H9 (cell line): ENCODE data around the gene LRRC3. TPM values are rescaled to one million over a fixed set of nuclear protein-coding genes. Genes with fewer than 3 reads are reported as not detected.

Experiments used
- DNase-seq: peaks from one replicate; pipeline ENCODE4 v3.0.0-alpha.2; 2017
- H2AFZ ChIP-seq: one replicate; pipeline ENCODE4 v1.6.1; 2013; ENCODE audit warnings: mild to moderate bottlenecking, low read length, control low read depth, moderate library complexity
- H2AK5ac ChIP-seq: 2 replicates; pipeline ENCODE4 v1.6.1; 2013; ENCODE audit warnings: low read length, control low read depth, mixed read lengths; ENCODE audit not compliant: insufficient read length
- H2BK120ac ChIP-seq: one replicate; pipeline ENCODE4 v1.6.1; 2013; ENCODE audit warnings: low read depth, mild to moderate bottlenecking, low read length, control low read depth, inconsistent platforms; ENCODE audit not compliant: poor library complexity, severe bottlenecking
- H2BK12ac ChIP-seq: 2 replicates; pipeline ENCODE4 v1.6.1; 2013; ENCODE audit warnings: low read length, control low read depth, mixed read lengths, low read depth; ENCODE audit not compliant: insufficient read length
- H2BK15ac ChIP-seq: 2 replicates; pipeline ENCODE4 v1.6.1; 2013; ENCODE audit warnings: low read depth, low read length, control low read depth
- H2BK20ac ChIP-seq: one replicate; pipeline ENCODE4 v1.6.1; 2013; ENCODE audit warnings: low read depth, mild to moderate bottlenecking, low read length, control low read depth, inconsistent platforms; ENCODE audit not compliant: poor library complexity, severe bottlenecking
- H2BK5ac ChIP-seq: 2 replicates; pipeline ENCODE4 v1.6.1; 2013; ENCODE audit warnings: low read length, control low read depth, mixed read lengths; ENCODE audit not compliant: insufficient read length
- H3K14ac ChIP-seq: 2 replicates; pipeline ENCODE4 v1.6.1; 2013; ENCODE audit warnings: low read length, control low read depth; ENCODE audit not compliant: insufficient read depth
- H3K18ac ChIP-seq: 2 replicates; pipeline ENCODE4 v1.6.1; 2013; ENCODE audit warnings: low read depth, mild to moderate bottlenecking, mixed read lengths, low read length, control low read depth; ENCODE audit not compliant: insufficient read length
- H3K23ac ChIP-seq: 2 replicates; pipeline ENCODE4 v1.6.1; 2013; ENCODE audit warnings: low read length, control low read depth, mixed read lengths, low read depth; ENCODE audit not compliant: insufficient read length
- H3K23me2 ChIP-seq: 2 replicates; pipeline ENCODE4 v1.6.1; 2013; ENCODE audit warnings: low read depth, mild to moderate bottlenecking, mixed read lengths, low read length, control low read depth; ENCODE audit not compliant: insufficient read length, poor library complexity, severe bottlenecking
- H3K27ac ChIP-seq: 2 replicates; pipeline ENCODE4 v1.5.1; 2013; ENCODE audit warnings: low read length, control low read depth, mixed read lengths, low read depth; ENCODE audit not compliant: insufficient read length
- H3K27me3 ChIP-seq: 2 replicates; pipeline ENCODE4 v1.6.1; 2013; ENCODE audit warnings: low read length, control low read depth, inconsistent platforms; ENCODE audit not compliant: insufficient read depth
- H3K4ac ChIP-seq: 2 replicates; pipeline ENCODE4 v1.6.1; 2013; ENCODE audit warnings: low read depth, mild to moderate bottlenecking, control low read depth, inconsistent platforms, low read length, moderate library complexity
- H3K4me1 ChIP-seq: 2 replicates; pipeline ENCODE4 v1.6.1; 2013; ENCODE audit warnings: low read length, control low read depth, inconsistent platforms; ENCODE audit not compliant: insufficient read depth
- H3K4me2 ChIP-seq: 2 replicates; pipeline ENCODE4 v1.6.1; 2013; ENCODE audit warnings: low read length, control low read depth, mixed read lengths; ENCODE audit not compliant: insufficient read length, insufficient read depth
- H3K56ac ChIP-seq: 2 replicates; pipeline ENCODE4 v1.6.1; 2013; ENCODE audit warnings: low read depth, mild to moderate bottlenecking, mixed read lengths, low read length, control low read depth; ENCODE audit not compliant: insufficient read length
- H3K79me1 ChIP-seq: 2 replicates; pipeline ENCODE4 v1.6.1; 2013; ENCODE audit warnings: low read depth, mild to moderate bottlenecking, moderate library complexity, low read length, control low read depth, inconsistent platforms; ENCODE audit not compliant: insufficient read depth, poor library complexity, severe bottlenecking
- H3K79me2 ChIP-seq: 2 replicates; pipeline ENCODE4 v1.6.1; 2013; ENCODE audit warnings: low read length, control low read depth, inconsistent platforms; ENCODE audit not compliant: insufficient read depth
- H3K9ac ChIP-seq: 2 replicates; pipeline ENCODE4 v1.6.1; 2013; ENCODE audit warnings: low read length, control low read depth, mixed read lengths; ENCODE audit not compliant: insufficient read length; ENCODE audit errors: extremely low read depth
- H3K9me3 ChIP-seq: one replicate; pipeline ENCODE4 v1.6.1; 2013; ENCODE audit warnings: low read depth, low read length, inconsistent platforms; ENCODE audit not compliant: control insufficient read depth
- H3T11ph ChIP-seq: one replicate; pipeline ENCODE4 v1.6.1; 2013; ENCODE audit warnings: mild to moderate bottlenecking, low read length, control low read depth, inconsistent platforms
- H4K20me1 ChIP-seq: one replicate; pipeline ENCODE4 v1.6.1; 2013; ENCODE audit not compliant: control insufficient read depth, insufficient read length, insufficient read depth
- H4K5ac ChIP-seq: 2 replicates; pipeline ENCODE4 v1.6.1; 2013; ENCODE audit warnings: low read depth, mild to moderate bottlenecking, mixed read lengths, low read length, control low read depth; ENCODE audit not compliant: insufficient read length
- H4K8ac ChIP-seq: replicated peaks from 2 replicates; pipeline ENCODE4 v1.6.1; 2013; ENCODE audit warnings: low read length, control low read depth, mixed read lengths, low read depth; ENCODE audit not compliant: insufficient read length
- H4K91ac ChIP-seq: 2 replicates; pipeline ENCODE4 v1.6.1; 2013; ENCODE audit warnings: low read depth, mild to moderate bottlenecking, moderate library complexity, mixed read lengths, low read length, control low read depth; ENCODE audit not compliant: insufficient read length
- H3K27ac Mint-ChIP-seq, 3 experiments: 2 replicates in 2 of 3; 3 replicates in 1 of 3; pipeline ENCODE4 v1.8.0; 2020 to 2021; ENCODE audit warnings: mixed read lengths in 3 of 3, mild to moderate bottlenecking in 1 of 3, moderate library complexity in 1 of 3
- H3K27me3 Mint-ChIP-seq: 2 replicates; pipeline ENCODE4 v1.8.0; 2021; ENCODE audit warnings: low read depth, mild to moderate bottlenecking, moderate library complexity, mixed read lengths
- H3K36me3 Mint-ChIP-seq, 3 experiments: 2 replicates in 2 of 3; 3 replicates in 1 of 3; pipeline ENCODE4 v1.8.0; 2020 to 2021; ENCODE audit warnings: low read depth in 3 of 3, mixed read lengths in 3 of 3; ENCODE audit not compliant: insufficient read depth in 1 of 3
- H3K4me1 Mint-ChIP-seq, 2 experiments: 2 replicates each; pipeline ENCODE4 v1.8.0; 2020; ENCODE audit warnings: mixed read lengths in 2 of 2
- H3K4me3 Mint-ChIP-seq, 2 experiments: 2 replicates in 1 of 2; 3 replicates in 1 of 2; pipeline ENCODE4 v1.8.0; 2020 to 2021; ENCODE audit warnings: mild to moderate bottlenecking in 2 of 2, mixed read lengths in 2 of 2, moderate library complexity in 1 of 2
- H3K9me3 Mint-ChIP-seq, 2 experiments: 2 replicates in 1 of 2; 3 replicates in 1 of 2; pipeline ENCODE4 v1.8.0; 2020; ENCODE audit warnings: mild to moderate bottlenecking in 2 of 2, mixed read lengths in 2 of 2, moderate library complexity in 1 of 2
- CTCF ChIP-seq: fragments of 200-600 bp; sonication (generic); conservative IDR thresholded peaks from 3 replicates; pipeline ENCODE4 v1.8.0; 2021; ENCODE audit warnings: antibody characterized with exemption, mild to moderate bottlenecking
- WGBS: extraction: QIAGEN DNeasy Blood & Tissue Kit; methylation state at CpG from one replicate; pipeline ENCODE4 v1.1.7; 2013; ENCODE audit warnings: missing lambda C conversion rate, low lambda C conversion rate, mixed read lengths; ENCODE audit not compliant: insufficient read length; ENCODE audit errors: extremely low coverage; 5-methylcytosine and 5-hydroxymethylcytosine counted together
- total RNA-seq: library from RNA; stranded (reverse); gene quantifications from 2 replicates; pipeline ENCODE4 v1.2.1, GENCODE V29; 2021

Gene LRRC3
- total RNA-seq, 1 experiment from 2014 or later: 3.1 TPM

GRCh38 chr21:44408226-44408625 is 47.1 kb upstream of the LRRC3 start:
- no peak for TF ChIP-seq CTCF
- no CpG with 5 or more reads among the region's 15 CpGs for WGBS

More at GRCh38 chr21:44408226-44408625, 47.1 kb upstream of the LRRC3 start:
- Histone ChIP-seq H3K27ac (no peak overlapping the region), H4K8ac (no peak overlapping the region), H3T11ph (no peak overlapping the region), H3K4me2 (no peak overlapping the region), H2BK20ac (no peak overlapping the region), H2BK12ac (no peak overlapping the region), H2BK120ac (no peak overlapping the region), H3K79me2 (no peaks in the 10 kb centered on the region), H3K4me1 (no peaks in the 10 kb centered on the region), H4K5ac (no peak overlapping the region), H3K9ac (no peak overlapping the region), H3K79me1 (no peaks in the 10 kb centered on the region), H2BK5ac (no peak overlapping the region), H4K20me1 (no peaks in the 10 kb centered on the region), H2AFZ (no peak overlapping the region), H2AK5ac (no peak overlapping the region), H3K14ac (no peak overlapping the region), H2BK15ac (no peak overlapping the region), H3K9me3 (no peaks in the 10 kb centered on the region), H3K4ac (no peak overlapping the region), H4K91ac (no peak overlapping the region), H3K56ac (no peak overlapping the region), H3K23ac (no peak overlapping the region), H3K18ac (no peak overlapping the region), H3K27me3 (no peaks in the 10 kb centered on the region), H3K23me2 (no peaks in the 10 kb centered on the region)
- H3K9me3 Mint-ChIP-seq: peaks cover 21 to 38% of the 10 kb centered on the region in 2 experiments
- peaks cover 7% of the 10 kb centered on the region for H3K27me3 Mint-ChIP-seq
- DNase-seq: no peak
- H3K36me3 Mint-ChIP-seq: peaks cover 4 to 6% (median 5%) of the 10 kb centered on the region in 3 experiments; a peak in 6 of 7 replicates
- no peak overlapping the region for H3K4me3 Mint-ChIP-seq
- H3K27ac Mint-ChIP-seq: no peak overlapping the region
- H3K4me1 Mint-ChIP-seq: 0 out of 4 replicates have a peak, but pooled peaks cover 0 to 4% of the 10 kb centered on the region in 2 experiments
